Smooth muscle cell (in vitro differentiated cells): Measurements from ENCODE around the gene PLSCR4. TPM values are rescaled to one million over a fixed set of nuclear protein-coding genes. Genes with fewer than 3 reads are reported as not detected.
A peak's percentile ranks its signal among the peaks of the same experiment; 100 is the strongest.

Experiments
- DNase-seq: peaks from one replicate; lab custom pipeline; 2025; ENCODE audit not compliant: unreplicated experiment; lab: John Stamatoyannopoulos, UW
- H2AFZ ChIP-seq: fragments of 200-600 bp; sonication (generic); 2 replicates; pipeline ENCODE4 v1.6.0; 2016; ENCODE audit warnings: antibody characterized with exemption, low read depth, mild to moderate bottlenecking
- H3F3A ChIP-seq: fragments of 200-600 bp; sonication (generic); 2 replicates; pipeline ENCODE4 v1.6.0; 2017; ENCODE audit warnings: antibody characterized with exemption, low read depth
- H3K27ac ChIP-seq: fragments of 200-600 bp; sonication (generic); 2 replicates; pipeline ENCODE4 v1.5.1; 2016; ENCODE audit warnings: low read depth, mild to moderate bottlenecking
- H3K27me3 ChIP-seq: fragments of 200-600 bp; sonication (generic); 2 replicates; pipeline ENCODE4 v1.6.1; 2016; ENCODE audit warnings: low read depth, mild to moderate bottlenecking
- H3K36me3 ChIP-seq: fragments of 200-600 bp; sonication (generic); 2 replicates; pipeline ENCODE4 v1.5.1; 2016; ENCODE audit warnings: low read depth
- H3K4me1 ChIP-seq: fragments of 200-600 bp; sonication (generic); 2 replicates; pipeline ENCODE4 v1.5.1; 2016; ENCODE audit warnings: low read depth
- H3K4me2 ChIP-seq: fragments of 200-600 bp; sonication (generic); 2 replicates; pipeline ENCODE4 v1.6.0; 2016; ENCODE audit warnings: mild to moderate bottlenecking
- H3K4me3 ChIP-seq: fragments of 200-600 bp; sonication (generic); 2 replicates; pipeline ENCODE4 v1.5.1; 2016; ENCODE audit warnings: mild to moderate bottlenecking
- H3K79me2 ChIP-seq: fragments of 200-600 bp; sonication (generic); 2 replicates; pipeline ENCODE4 v1.6.0; 2016; ENCODE audit warnings: low read depth, mild to moderate bottlenecking
- H3K9ac ChIP-seq: fragments of 200-600 bp; sonication (generic); 2 replicates; pipeline ENCODE4 v1.6.0; 2016; ENCODE audit warnings: low read depth
- H3K9me3 ChIP-seq: fragments of 200-600 bp; sonication (generic); replicated peaks from 2 replicates; pipeline ENCODE4 v1.5.1; 2016; ENCODE audit warnings: low read depth
- H4K20me1 ChIP-seq: fragments of 200-600 bp; sonication (generic); 2 replicates; pipeline ENCODE4 v1.6.0; 2016; ENCODE audit warnings: low read depth
- WGBS: methylation state at CpG from one replicate; pipeline ENCODE4 v1.1.7; 2016; ENCODE audit warnings: low lambda C conversion rate; 5-methylcytosine and 5-hydroxymethylcytosine counted together
- polyA plus RNA-seq: library from polyadenylated mRNA; unstranded; fragments of >200 nt; fragmentation: Nextera tagmentation; extraction: Ambion mirVana; gene quantifications from 2 replicates; pipeline ENCODE4 v1.2.1, GENCODE V29; 2016
- total RNA-seq: library from RNA; depleted of rRNA; stranded (reverse); fragments of >200 nt; gene quantifications from 2 replicates; pipeline ENCODE4 v1.2.3, GENCODE V29; 2014
- TF ChIP-seq, protein P1 (sequence below): fragments of 200-600 bp; sonication (generic); IDR thresholded peaks from 2 replicates; pipeline ENCODE4 v1.5.1; 2017; ENCODE audit warnings: borderline replicate concordance, mild to moderate bottlenecking, antibody characterized with exemption; ENCODE audit not compliant: insufficient read depth, poor library complexity, severe bottlenecking

The PLSCR4 gene
- total and polyA plus RNA-seq, 2 experiments from 2014 or later: 3.8 to 4.8 TPM

GRCh38 chr3:146156095-146156494 lies 94.8 kb downstream of the PLSCR4 start:
- peak overlapping the region; percentile 89 for H3K4me2 ChIP-seq
- peaks cover 13% of the 10 kb centered on the region for H3F3A ChIP-seq
- TF ChIP-seq, protein P1, sequence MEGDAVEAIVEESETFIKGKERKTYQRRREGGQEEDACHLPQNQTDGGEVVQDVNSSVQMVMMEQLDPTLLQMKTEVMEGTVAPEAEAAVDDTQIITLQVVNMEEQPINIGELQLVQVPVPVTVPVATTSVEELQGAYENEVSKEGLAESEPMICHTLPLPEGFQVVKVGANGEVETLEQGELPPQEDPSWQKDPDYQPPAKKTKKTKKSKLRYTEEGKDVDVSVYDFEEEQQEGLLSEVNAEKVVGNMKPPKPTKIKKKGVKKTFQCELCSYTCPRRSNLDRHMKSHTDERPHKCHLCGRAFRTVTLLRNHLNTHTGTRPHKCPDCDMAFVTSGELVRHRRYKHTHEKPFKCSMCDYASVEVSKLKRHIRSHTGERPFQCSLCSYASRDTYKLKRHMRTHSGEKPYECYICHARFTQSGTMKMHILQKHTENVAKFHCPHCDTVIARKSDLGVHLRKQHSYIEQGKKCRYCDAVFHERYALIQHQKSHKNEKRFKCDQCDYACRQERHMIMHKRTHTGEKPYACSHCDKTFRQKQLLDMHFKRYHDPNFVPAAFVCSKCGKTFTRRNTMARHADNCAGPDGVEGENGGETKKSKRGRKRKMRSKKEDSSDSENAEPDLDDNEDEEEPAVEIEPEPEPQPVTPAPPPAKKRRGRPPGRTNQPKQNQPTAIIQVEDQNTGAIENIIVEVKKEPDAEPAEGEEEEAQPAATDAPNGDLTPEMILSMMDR: no peak
- 15% methylated on average over 4 of the region's 4 CpGs for WGBS
- peak overlapping the region; percentile 96 for H3K27ac ChIP-seq
- peaks cover 98% of the 10 kb centered on the region for H4K20me1 ChIP-seq
- H3K4me3 ChIP-seq: peak overlapping the region; percentile 88
- H3K36me3 ChIP-seq: peaks cover 3% of the 10 kb centered on the region
- no peak overlapping the region for H2AFZ ChIP-seq
- H3K27me3 ChIP-seq: no peaks in the 10 kb centered on the region
- DNase-seq: no peak
- no peaks in the 10 kb centered on the region for H3K9me3 ChIP-seq
- H3K4me1 ChIP-seq: peaks cover 22% of the 10 kb centered on the region
- H3K79me2 ChIP-seq: peaks cover 100% of the 10 kb centered on the region
- peak overlapping the region; percentile 93 for H3K9ac ChIP-seq

- Histone ChIP-seq H3K9ac (no peak overlapping the region), H3K9me3 (no peaks in the 10 kb centered on the region), H3K4me2 (peak overlapping the region; percentile 89), H3K4me1 (peaks cover 22% of the 10 kb centered on the region), H3F3A (peaks cover 12% of the 10 kb centered on the region), H3K27ac (peak overlapping the region; percentile 90), H3K36me3 (peaks cover 3% of the 10 kb centered on the region), H4K20me1 (peaks cover 100% of the 10 kb centered on the region), H2AFZ (no peak overlapping the region), H3K79me2 (peaks cover 100% of the 10 kb centered on the region), H3K27me3 (no peaks in the 10 kb centered on the region), H3K4me3 (peak overlapping the region; percentile 28)
- no peak for DNase-seq
- TF ChIP-seq, protein P1: no peak
- 22% methylated on average over 2 of the region's 2 CpGs for WGBS
Measured at GRCh38 chr3:146154995-146155394, 95.9 kb downstream of the PLSCR4 start.

DNA sequence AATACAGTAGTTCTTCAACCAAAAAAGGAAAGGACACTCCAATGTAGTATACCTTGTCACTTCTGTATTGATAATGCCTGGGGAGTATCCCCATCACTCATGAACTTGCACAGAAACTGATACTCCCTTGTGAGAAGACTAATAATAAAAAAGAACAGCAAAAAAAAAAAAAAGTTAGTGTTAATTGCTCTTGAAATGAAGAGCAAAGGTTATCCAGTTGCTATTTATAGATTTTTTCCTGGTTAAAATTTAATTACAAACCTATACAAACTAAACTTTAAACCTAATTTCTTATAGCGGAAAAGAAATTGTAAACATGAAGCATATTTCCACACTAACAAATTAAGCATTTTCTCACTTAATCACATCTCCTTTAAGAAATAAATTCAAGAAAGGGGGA lies 96.6 kb downstream of the PLSCR4 start:
- TF ChIP-seq, protein P1: no peak
- Histone ChIP-seq H4K20me1 (peaks cover 100% of the 10 kb centered on the region), H3K36me3 (peaks cover 3% of the 10 kb centered on the region)

DNA sequence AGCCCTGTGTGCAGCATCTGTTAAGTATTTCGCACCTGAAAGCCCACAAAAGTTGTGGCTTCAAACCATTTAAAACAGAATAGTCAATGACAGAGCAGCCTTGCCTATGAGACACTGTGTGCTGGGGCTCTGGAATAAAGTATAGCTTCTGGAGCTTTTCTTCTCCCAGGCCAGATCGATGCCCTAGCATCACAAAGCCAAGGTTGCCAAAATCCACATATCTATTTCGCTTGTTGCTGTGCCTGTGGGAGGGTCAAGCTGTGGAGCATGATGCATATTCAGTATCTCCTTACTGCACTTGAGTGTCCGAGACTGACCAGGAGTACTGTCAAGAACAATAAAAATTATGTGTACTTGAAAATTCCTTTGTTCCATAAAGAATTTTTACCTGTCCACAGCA lies 97.5 kb downstream of the PLSCR4 start:
- Histone ChIP-seq H3K4me2 (peak overlapping the region; percentile 89), H3F3A (peaks cover 10% of the 10 kb centered on the region), H3K36me3 (peaks cover 3% of the 10 kb centered on the region), H3K9me3 (no peaks in the 10 kb centered on the region), H3K4me3 (no peak overlapping the region), H3K4me1 (peaks cover 27% of the 10 kb centered on the region), H3K27me3 (no peaks in the 10 kb centered on the region), H2AFZ (no peak overlapping the region), H3K79me2 (peaks cover 100% of the 10 kb centered on the region), H3K9ac (no peak overlapping the region), H4K20me1 (peaks cover 100% of the 10 kb centered on the region), H3K27ac (peak overlapping the region; percentile 90)
- no peak for DNase-seq
- WGBS: 82% methylated on average over 4 of the region's 4 CpGs
- TF ChIP-seq, protein P1: no peak

More for the DNA sequence above, 96.6 kb downstream of the PLSCR4 start:
- no peak for DNase-seq
- Histone ChIP-seq H2AFZ (no peak overlapping the region), H3K4me1 (peaks cover 25% of the 10 kb centered on the region), H3K4me2 (peak overlapping the region; percentile 89), H3K79me2 (peaks cover 100% of the 10 kb centered on the region), H3K27ac (peak overlapping the region; percentile 90), H3K27me3 (no peaks in the 10 kb centered on the region), H3K9me3 (no peaks in the 10 kb centered on the region), H3K9ac (peak overlapping the region; percentile 13), H3F3A (peaks cover 10% of the 10 kb centered on the region), H3K4me3 (peak overlapping the region; percentile 28)
- WGBS: 97% methylated on average over 1 of the region's 1 CpG
